HCT116 (cell line): ENCODE results near the gene RHOBTB1. TPM values are rescaled to one million over a fixed set of nuclear protein-coding genes. Genes with fewer than 3 reads are reported as not detected.

Experiments used
- ATAC-seq: fragments of 200-7000 bp; cut with Tn5 transposase; 2 replicates; pipeline ENCODE4 v1.9.1; 2020; ENCODE audit warnings: mild to moderate bottlenecking, moderate library complexity
- BruUV-seq: library from RNA; stranded (reverse); fragments of 400-500 nt; replicated peaks from 2 replicates; lab custom pipeline; 2021; lab: Mats Ljungman, UMichigan
- CTCF ChIA-PET: fragments of 300-600 bp; sonication (Branson Sonifier 250); formaldehyde crosslinking; loops from one replicate; lab custom pipeline; 2021; ENCODE audit warnings: antibody characterized with exemption; lab: Charles Lee
- POLR2A ChIA-PET: fragments of 300-600, 350-600 bp; sonication (Branson Sonifier 250); formaldehyde crosslinking; loops from one replicate; lab custom pipeline; 2021; ENCODE audit warnings: antibody characterized with exemption; lab: Charles Lee
- RAD21 ChIA-PET, 2 experiments: fragments of 300-600 bp; sonication (Branson Sonifier 250); formaldehyde crosslinking; loops; one replicate each; lab custom pipeline; 2023; ENCODE audit warnings: low total read pairs in 2 of 2; ENCODE audit not compliant: uncharacterized antibody in 2 of 2, unreplicated experiment in 2 of 2, low non-redundant PET in 1 of 2; lab: Charles Lee
- DNase-seq: peaks from one replicate; pipeline ENCODE4 v3.0.0-alpha.2; 2010; ENCODE audit warnings: low read depth, low spot score
- H2AFZ ChIP-seq: fragments of 200-600 bp; shearing (Covaris generic), sonication (generic); 2 replicates; pipeline ENCODE4 v1.6.1; 2017; ENCODE audit warnings: low read depth, mixed run types, mixed read lengths, antibody characterized with exemption, low read length; ENCODE audit not compliant: poor library complexity, severe bottlenecking
- H3K27ac ChIP-seq: 2 replicates; pipeline ENCODE4 v1.5.1; 2012; ENCODE audit warnings: low read depth, low read length
- H3K27me3 ChIP-seq: fragments of 200-600 bp; sonication (generic); 2 replicates; pipeline ENCODE4 v1.6.1; 2016; ENCODE audit warnings: mixed run types, low read length, mixed read lengths; ENCODE audit not compliant: insufficient read depth
- H3K36me3 ChIP-seq, 2 experiments: fragments of 200-500 bp in 1 of 2; fragments of 200-600 bp in 1 of 2; sonication (Bioruptor generic) in 1 of 2; sonication (generic) in 1 of 2; 2 replicates each; pipeline versions ENCODE4 v1.5.1 to v1.6.1; 2014 to 2016; ENCODE audit warnings: low read length in 2 of 2, inconsistent platforms in 1 of 2, mixed read lengths in 1 of 2, mixed run types in 1 of 2; ENCODE audit not compliant: insufficient read depth in 2 of 2, control insufficient read depth in 1 of 2
- H3K4me1 ChIP-seq, 2 experiments: fragments of 200-600 bp in 1 of 2; sonication (generic) in 1 of 2; 2 replicates each; pipeline versions ENCODE4 v1.5.1 to v1.6.1; 2012 to 2017; ENCODE audit warnings: low read length in 2 of 2, inconsistent platforms in 1 of 2, mild to moderate bottlenecking in 1 of 2, mixed read lengths in 1 of 2, mixed run types in 1 of 2, moderate library complexity in 1 of 2; ENCODE audit not compliant: insufficient read depth in 2 of 2, control insufficient read depth in 1 of 2
- H3K4me2 ChIP-seq: fragments of 200-600 bp; sonication (generic); 2 replicates; pipeline ENCODE4 v1.6.1; 2017; ENCODE audit warnings: mixed run types, low read length, mixed read lengths
- H3K4me3 ChIP-seq, 2 experiments: fragments of 200-600 bp in 1 of 2; sonication (generic) in 1 of 2; replicated peaks in 1 of 2; 2 replicates each; pipeline ENCODE4 v1.5.1; 2011 to 2016; ENCODE audit warnings: low read length in 2 of 2, control low read depth in 1 of 2, low read depth in 1 of 2, mild to moderate bottlenecking in 1 of 2, mixed read lengths in 1 of 2, mixed run types in 1 of 2
- H3K79me2 ChIP-seq: fragments of 200-600 bp; sonication (generic); 2 replicates; pipeline ENCODE4 v1.6.1; 2017; ENCODE audit warnings: mild to moderate bottlenecking, mixed run types, low read length, moderate library complexity, mixed read lengths; ENCODE audit not compliant: insufficient read depth
- H3K9ac ChIP-seq: fragments of 200-600 bp; sonication (generic); 2 replicates; pipeline ENCODE4 v1.6.1; 2016; ENCODE audit warnings: low read length, mixed read lengths
- H3K9me2 ChIP-seq: fragments of 200-600 bp; sonication (generic), shearing (Covaris generic); 2 replicates; pipeline ENCODE4 v1.6.1; 2017; ENCODE audit warnings: mixed run types, mild to moderate bottlenecking, moderate library complexity; ENCODE audit not compliant: insufficient read depth
- H3K9me3 ChIP-seq, 2 experiments: fragments of 200-500 bp in 1 of 2; fragments of 200-600 bp in 1 of 2; sonication (Bioruptor generic) in 1 of 2; sonication (generic) in 1 of 2; 2 replicates each; pipeline ENCODE4 v1.6.1; 2014 to 2017; ENCODE audit warnings: low read length in 2 of 2, mixed read lengths in 2 of 2, inconsistent platforms in 1 of 2, low read depth in 1 of 2, mild to moderate bottlenecking in 1 of 2, mixed run types in 1 of 2, moderate library complexity in 1 of 2; ENCODE audit not compliant: control insufficient read depth in 1 of 2, insufficient read depth in 1 of 2
- H4K20me1 ChIP-seq: fragments of 200-600 bp; sonication (generic), shearing (Covaris generic); 2 replicates; pipeline ENCODE4 v1.6.1; 2017; ENCODE audit warnings: mixed run types, mild to moderate bottlenecking, moderate library complexity; ENCODE audit not compliant: insufficient read depth
- CBX3 ChIP-seq: IDR thresholded peaks from 2 replicates; pipeline ENCODE4 v1.6.1; 2012; ENCODE audit warnings: low read depth
- EGR1 ChIP-seq: IDR thresholded peaks from 2 replicates; pipeline ENCODE4 v1.6.1; 2012; ENCODE audit warnings: low read depth
- ELF1 ChIP-seq: IDR thresholded peaks from 2 replicates; pipeline ENCODE4 v1.6.1; 2012; ENCODE audit warnings: low read depth, borderline replicate concordance
- EZH2 ChIP-seq: fragments of 200-600 bp; sonication (generic); IDR thresholded peaks from 2 replicates; pipeline ENCODE4 v1.6.1; 2017; ENCODE audit warnings: antibody characterized with exemption, mixed run types
- EZH2phosphoT487 ChIP-seq: fragments of 200-600 bp; IDR thresholded peaks from 2 replicates; pipeline ENCODE4 v1.6.1; 2018; ENCODE audit warnings: antibody characterized with exemption, borderline replicate concordance
- FOSL1 ChIP-seq: IDR thresholded peaks from 2 replicates; pipeline ENCODE4 v1.6.1; 2012; ENCODE audit warnings: low read depth
- JUND ChIP-seq: IDR thresholded peaks from 2 replicates; pipeline ENCODE4 v1.6.1; 2012
- POLR2A ChIP-seq: IDR thresholded peaks from 2 replicates; pipeline ENCODE4 v1.7.0; 2011; ENCODE audit warnings: borderline replicate concordance; ENCODE audit not compliant: insufficient read depth, insufficient read length; ENCODE audit errors: extremely low read depth
- RAD21 ChIP-seq: IDR thresholded peaks from 2 replicates; pipeline ENCODE4 v1.6.1; 2012; ENCODE audit warnings: low read depth, mild to moderate bottlenecking
- REST ChIP-seq: IDR thresholded peaks from 2 replicates; pipeline ENCODE4 v1.6.1; 2012; ENCODE audit warnings: low read depth
- SIN3A ChIP-seq: IDR thresholded peaks from 2 replicates; pipeline ENCODE4 v1.6.1; 2012; ENCODE audit warnings: low read depth
- SP1 ChIP-seq: IDR thresholded peaks from 2 replicates; pipeline ENCODE4 v1.6.1; 2012; ENCODE audit warnings: low read depth
- SRF ChIP-seq: IDR thresholded peaks from 2 replicates; pipeline ENCODE4 v1.6.1; 2012; ENCODE audit warnings: low read depth
- TCF7L2 ChIP-seq: IDR thresholded peaks from 2 replicates; pipeline ENCODE4 v1.7.0; 2011; ENCODE audit warnings: borderline replicate concordance, inconsistent platforms; ENCODE audit not compliant: insufficient read depth, insufficient read length; ENCODE audit errors: extremely low read depth
- ZFX ChIP-seq: fragments of 450-650 bp; IDR thresholded peaks from 2 replicates; pipeline ENCODE4 v1.6.1; 2017
- ZNF274 ChIP-seq: fragments of 200-500 bp; sonication (Bioruptor generic); IDR thresholded peaks from 2 replicates; pipeline ENCODE4 v1.6.1; 2014; ENCODE audit warnings: mild to moderate bottlenecking, low read depth, low read length, inconsistent platforms
- intact Hi-C: fragments of 100-400 bp; cut with micrococcal nuclease; formaldehyde crosslinking; loops from 2 replicates; pipeline ENCODE4 v1.10.0; 2022
- total RNA-seq: library from RNA; stranded (reverse); gene quantifications from one replicate; pipeline ENCODE4 v1.2.1, GENCODE V29; 2021; ENCODE audit not compliant: unreplicated experiment
- TF ChIP-seq, protein P1 (sequence below), 3 experiments: fragments of 200-600 bp in 1 of 3; sonication (generic) in 1 of 3; IDR thresholded peaks in 2 of 3; conservative IDR thresholded peaks in 1 of 3; 2 replicates each; pipeline ENCODE4 v1.5.1; 2012 to 2017; ENCODE audit warnings: low read depth in 2 of 3, low read length in 2 of 3, antibody characterized with exemption in 1 of 3, borderline replicate concordance in 1 of 3, control low read depth in 1 of 3, mild to moderate bottlenecking in 1 of 3, mixed read lengths in 1 of 3, mixed run types in 1 of 3, moderate library complexity in 1 of 3; ENCODE audit not compliant: insufficient read depth in 1 of 3
- TF ChIP-seq, protein P2 (sequence below): IDR thresholded peaks from 2 replicates; pipeline ENCODE4 v1.6.1; 2011; ENCODE audit warnings: mild to moderate bottlenecking, low read length, moderate library complexity; ENCODE audit not compliant: insufficient replicate concordance; ENCODE audit errors: extremely low read depth
- TF ChIP-seq, protein P3 (sequence below): IDR thresholded peaks from 2 replicates; pipeline ENCODE4 v1.6.1; 2012

RHOBTB1 gene
- total RNA-seq, 1 experiment from 2014 or later: 1.6 TPM

DNA sequence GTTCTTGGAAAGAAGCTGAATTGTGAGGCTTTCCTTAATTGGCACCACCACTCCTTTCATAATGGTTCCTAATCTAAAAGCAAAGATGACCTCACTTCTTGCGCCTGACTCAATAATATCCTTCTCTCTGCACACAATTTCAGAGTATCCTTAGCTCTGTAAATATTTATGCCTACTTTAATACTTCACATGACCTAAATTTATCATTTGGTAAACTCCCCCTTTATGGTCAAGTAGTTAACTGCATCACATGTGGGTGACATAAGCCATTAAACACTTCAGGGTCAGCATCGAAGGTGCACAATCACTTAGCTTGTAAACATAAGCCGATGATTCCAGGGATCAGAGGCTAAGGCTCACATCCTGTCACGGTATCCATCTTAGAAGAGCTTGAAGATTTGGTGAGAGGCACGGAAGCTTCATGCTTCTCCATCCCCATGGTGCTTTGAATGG, 7.3 kb upstream of the RHOBTB1 start:
- H3K27me3 ChIP-seq: no peaks in the 10 kb centered on the region
- ATAC-seq: no peak
- H3K9ac ChIP-seq: no peak overlapping the region
- no peak overlapping the region for H2AFZ ChIP-seq
- no peaks in the 10 kb centered on the region for H3K79me2 ChIP-seq
- TF ChIP-seq SRF (no peak), ZNF274 (no peak), POLR2A (no peak), REST (no peak), JUND (no peak), ZFX (no peak), ELF1 (no peak), TCF7L2 (no peak), EZH2 (no peak), CBX3 (no peak), SP1 (no peak), RAD21 (no peak), SIN3A (no peak), FOSL1 (no peak), EGR1 (no peak), EZH2phosphoT487 (no peak)
- TF ChIP-seq, protein P1, sequence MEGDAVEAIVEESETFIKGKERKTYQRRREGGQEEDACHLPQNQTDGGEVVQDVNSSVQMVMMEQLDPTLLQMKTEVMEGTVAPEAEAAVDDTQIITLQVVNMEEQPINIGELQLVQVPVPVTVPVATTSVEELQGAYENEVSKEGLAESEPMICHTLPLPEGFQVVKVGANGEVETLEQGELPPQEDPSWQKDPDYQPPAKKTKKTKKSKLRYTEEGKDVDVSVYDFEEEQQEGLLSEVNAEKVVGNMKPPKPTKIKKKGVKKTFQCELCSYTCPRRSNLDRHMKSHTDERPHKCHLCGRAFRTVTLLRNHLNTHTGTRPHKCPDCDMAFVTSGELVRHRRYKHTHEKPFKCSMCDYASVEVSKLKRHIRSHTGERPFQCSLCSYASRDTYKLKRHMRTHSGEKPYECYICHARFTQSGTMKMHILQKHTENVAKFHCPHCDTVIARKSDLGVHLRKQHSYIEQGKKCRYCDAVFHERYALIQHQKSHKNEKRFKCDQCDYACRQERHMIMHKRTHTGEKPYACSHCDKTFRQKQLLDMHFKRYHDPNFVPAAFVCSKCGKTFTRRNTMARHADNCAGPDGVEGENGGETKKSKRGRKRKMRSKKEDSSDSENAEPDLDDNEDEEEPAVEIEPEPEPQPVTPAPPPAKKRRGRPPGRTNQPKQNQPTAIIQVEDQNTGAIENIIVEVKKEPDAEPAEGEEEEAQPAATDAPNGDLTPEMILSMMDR (IDR thresholded peaks at IDR 0.05 in 2 of 3, conservative IDR thresholded peaks at IDR 0.05 in 1 of 3; ENCODE audit: borderline replicate concordance in 1 of 3, insufficient read depth in 1 of 3, low read depth in 2 of 3, low read length in 2 of 3): no peak
- TF ChIP-seq, protein P2, sequence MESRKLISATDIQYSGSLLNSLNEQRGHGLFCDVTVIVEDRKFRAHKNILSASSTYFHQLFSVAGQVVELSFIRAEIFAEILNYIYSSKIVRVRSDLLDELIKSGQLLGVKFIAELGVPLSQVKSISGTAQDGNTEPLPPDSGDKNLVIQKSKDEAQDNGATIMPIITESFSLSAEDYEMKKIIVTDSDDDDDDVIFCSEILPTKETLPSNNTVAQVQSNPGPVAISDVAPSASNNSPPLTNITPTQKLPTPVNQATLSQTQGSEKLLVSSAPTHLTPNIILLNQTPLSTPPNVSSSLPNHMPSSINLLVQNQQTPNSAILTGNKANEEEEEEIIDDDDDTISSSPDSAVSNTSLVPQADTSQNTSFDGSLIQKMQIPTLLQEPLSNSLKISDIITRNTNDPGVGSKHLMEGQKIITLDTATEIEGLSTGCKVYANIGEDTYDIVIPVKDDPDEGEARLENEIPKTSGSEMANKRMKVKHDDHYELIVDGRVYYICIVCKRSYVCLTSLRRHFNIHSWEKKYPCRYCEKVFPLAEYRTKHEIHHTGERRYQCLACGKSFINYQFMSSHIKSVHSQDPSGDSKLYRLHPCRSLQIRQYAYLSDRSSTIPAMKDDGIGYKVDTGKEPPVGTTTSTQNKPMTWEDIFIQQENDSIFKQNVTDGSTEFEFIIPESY: no peak
- TF ChIP-seq, protein P3, sequence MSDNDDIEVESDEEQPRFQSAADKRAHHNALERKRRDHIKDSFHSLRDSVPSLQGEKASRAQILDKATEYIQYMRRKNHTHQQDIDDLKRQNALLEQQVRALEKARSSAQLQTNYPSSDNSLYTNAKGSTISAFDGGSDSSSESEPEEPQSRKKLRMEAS: no peak
- no peak overlapping the region for H3K4me2 ChIP-seq
- no TSS peak for BruUV-seq
- CTCF ChIA-PET: interaction anchor here (1.2 kb wide), 1 partner anchor 13 kb away, joined by 4 read pairs; no protein-coding TSS in a partner anchor
- no peaks in the 10 kb centered on the region for H3K36me3 ChIP-seq
- H3K4me3 ChIP-seq: no peak overlapping the region
- no peaks in the 10 kb centered on the region for H3K9me2 ChIP-seq
- POLR2A ChIA-PET: no interaction called here
- intact Hi-C loops: no loop called here
- H3K27ac ChIP-seq: no peak overlapping the region
- no peaks in the 10 kb centered on the region for H4K20me1 ChIP-seq
- RAD21 ChIA-PET: no interaction called here
- DNase-seq: no peak
- H3K4me1 ChIP-seq: no peaks in the 10 kb centered on the region
- H3K9me3 ChIP-seq: no peaks in the 10 kb centered on the region
